ENCODE results near the gene PPP2R1B.

PPP2R1B gene

DNA sequence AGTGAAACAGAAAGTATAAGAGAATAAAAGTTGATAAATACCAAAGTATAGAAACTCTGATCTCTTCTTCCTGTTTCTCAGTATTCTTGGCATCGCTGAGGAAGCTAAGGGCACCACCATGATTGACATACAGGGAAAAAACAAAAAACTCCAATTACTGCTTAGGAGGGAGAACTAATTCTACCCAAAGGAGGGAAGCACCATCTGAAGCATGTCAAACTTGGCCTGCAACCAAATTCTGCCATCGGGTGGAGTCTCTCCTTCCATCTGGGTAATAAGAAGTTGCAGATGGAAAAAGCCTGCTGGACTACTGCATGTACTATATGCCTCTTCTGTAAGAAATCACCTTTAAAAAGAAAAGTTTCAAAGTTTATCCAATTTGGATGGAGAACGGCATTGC, 30.5 kb upstream of the PPP2R1B start:
- Histone ChIP-seq H3K27ac (ENCODE audit: low read length, poor library complexity, severe bottlenecking) (no peak overlapping the region), H4K91ac (ENCODE audit: low read length) (no peak overlapping the region), H3K4me3 (ENCODE audit: insufficient read depth in 1 of 2, low read depth in 1 of 2, low read length in 2 of 2) (peak overlapping the region in 1 of 2 experiments; percentile 32), H2BK5ac (ENCODE audit: low read depth, low read length, poor library complexity, severe bottlenecking) (no peak overlapping the region), H3K9me3 (ENCODE audit: control insufficient read depth, low read length) (no peaks in the 10 kb centered on the region), H3K79me1 (replicated peaks; ENCODE audit: low read length, poor library complexity, severe bottlenecking) (peaks cover 1% of the 10 kb centered on the region), H3K4ac (ENCODE audit: low read depth in 1 of 2, low read length in 2 of 2) (no peak overlapping the region), H2BK15ac (ENCODE audit: low read depth, poor library complexity, severe bottlenecking) (no peak overlapping the region), H2BK12ac (ENCODE audit: low read length in 2 of 2) (no peak overlapping the region), H2BK120ac (ENCODE audit: low read depth, low read length) (no peak overlapping the region), H4K8ac (ENCODE audit: low read length) (no peak overlapping the region), H3K36me3 (ENCODE audit: control insufficient read depth in 1 of 2, insufficient read depth in 2 of 2, low read depth in 1 of 2, low read length in 2 of 2) (peaks cover 6% of the 10 kb centered on the region in 2 experiments), H3K4me1 (ENCODE audit: control insufficient read depth, insufficient read depth, low read depth, low read length) (peaks cover 3% of the 10 kb centered on the region), H3K14ac (ENCODE audit: low read length in 2 of 2) (no peak overlapping the region), H3K9ac (ENCODE audit: low read length) (peak overlapping the region; percentile 42), H3K27me3 (ENCODE audit: control insufficient read depth in 1 of 2, insufficient read depth in 1 of 2, low read length in 2 of 2) (no peaks in the 10 kb centered on the region), H3K23ac (ENCODE audit: low read length in 2 of 2) (no peak overlapping the region), H2AK5ac (ENCODE audit: low read length, severe bottlenecking) (no peak overlapping the region), H3K4me2 (ENCODE audit: low read length, poor library complexity, severe bottlenecking) (no peak overlapping the region), H3K18ac (ENCODE audit: low read depth in 1 of 2, low read length in 2 of 2) (no peak overlapping the region), H2AFZ (ENCODE audit: low read depth, low read length) (no peak overlapping the region)
- 100% methylated on average over 2 of the region's 3 CpGs for WGBS
- no peak for DNase-seq

DNA sequence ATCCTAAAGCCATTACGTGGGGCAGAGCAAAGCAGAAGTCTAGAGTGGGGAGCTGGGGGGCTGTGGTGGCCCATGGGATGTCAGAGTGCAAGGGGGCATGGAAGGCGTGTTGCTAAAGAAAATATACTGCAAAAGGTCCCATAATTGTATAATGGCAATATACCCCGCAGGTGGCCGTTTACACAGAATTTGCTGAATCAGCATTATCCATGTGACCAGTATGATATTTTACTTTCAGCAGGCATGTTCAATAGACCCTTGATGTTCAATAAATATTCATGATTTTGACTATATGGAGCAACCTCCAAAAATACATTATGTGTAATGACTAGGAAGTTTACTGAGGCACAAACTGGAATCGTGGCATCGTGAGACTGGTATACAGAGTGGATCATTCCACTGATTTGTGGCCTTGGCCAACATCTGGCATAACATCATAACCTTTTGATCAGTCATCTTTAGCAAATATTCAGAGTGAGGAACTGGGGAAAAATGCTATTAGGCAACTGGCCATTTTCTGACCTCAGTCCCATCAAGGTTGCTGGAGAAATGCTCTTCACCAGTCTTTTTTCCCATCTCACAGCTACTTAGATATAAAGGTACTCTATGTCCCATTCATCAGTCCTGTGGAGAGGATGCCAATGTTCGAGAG, 29.3 kb upstream of the PPP2R1B start:
- Histone ChIP-seq H3K4me2 (ENCODE audit: low read length, poor library complexity, severe bottlenecking) (no peak overlapping the region), H3K27ac (ENCODE audit: low read length, poor library complexity, severe bottlenecking) (no peak overlapping the region), H3K9ac (ENCODE audit: low read length) (peak overlapping the region; percentile 42), H4K91ac (ENCODE audit: low read length) (no peak overlapping the region), H2BK15ac (ENCODE audit: low read depth, poor library complexity, severe bottlenecking) (no peak overlapping the region), H4K8ac (ENCODE audit: low read length) (no peak overlapping the region), H2BK5ac (ENCODE audit: low read depth, low read length, poor library complexity, severe bottlenecking) (no peak overlapping the region), H3K4me3 (ENCODE audit: insufficient read depth in 1 of 2, low read depth in 1 of 2, low read length in 2 of 2) (no peak overlapping the region), H3K4me1 (ENCODE audit: control insufficient read depth, insufficient read depth, low read depth, low read length) (peaks cover 3% of the 10 kb centered on the region), H3K79me1 (replicated peaks; ENCODE audit: low read length, poor library complexity, severe bottlenecking) (peaks cover 1% of the 10 kb centered on the region), H2AK5ac (ENCODE audit: low read length, severe bottlenecking) (no peak overlapping the region), H3K18ac (ENCODE audit: low read depth in 1 of 2, low read length in 2 of 2) (no peak overlapping the region), H2BK12ac (ENCODE audit: low read length in 2 of 2) (no peak overlapping the region), H3K4ac (ENCODE audit: low read depth in 1 of 2, low read length in 2 of 2) (no peak overlapping the region), H3K9me3 (ENCODE audit: control insufficient read depth, low read length) (no peaks in the 10 kb centered on the region), H3K14ac (ENCODE audit: low read length in 2 of 2) (no peak overlapping the region), H2BK120ac (ENCODE audit: low read depth, low read length) (no peak overlapping the region), H3K36me3 (ENCODE audit: control insufficient read depth in 1 of 2, insufficient read depth in 2 of 2, low read depth in 1 of 2, low read length in 2 of 2) (peaks cover 0 to 6% of the 10 kb centered on the region in 2 experiments), H3K23ac (ENCODE audit: low read length in 2 of 2) (no peak overlapping the region), H2AFZ (ENCODE audit: low read depth, low read length) (no peak overlapping the region), H3K27me3 (ENCODE audit: control insufficient read depth in 1 of 2, insufficient read depth in 1 of 2, low read length in 2 of 2) (no peaks in the 10 kb centered on the region)
- DNase-seq = no peak
- 93% methylated on average over 7 of the region's 7 CpGs for WGBS

DNA sequence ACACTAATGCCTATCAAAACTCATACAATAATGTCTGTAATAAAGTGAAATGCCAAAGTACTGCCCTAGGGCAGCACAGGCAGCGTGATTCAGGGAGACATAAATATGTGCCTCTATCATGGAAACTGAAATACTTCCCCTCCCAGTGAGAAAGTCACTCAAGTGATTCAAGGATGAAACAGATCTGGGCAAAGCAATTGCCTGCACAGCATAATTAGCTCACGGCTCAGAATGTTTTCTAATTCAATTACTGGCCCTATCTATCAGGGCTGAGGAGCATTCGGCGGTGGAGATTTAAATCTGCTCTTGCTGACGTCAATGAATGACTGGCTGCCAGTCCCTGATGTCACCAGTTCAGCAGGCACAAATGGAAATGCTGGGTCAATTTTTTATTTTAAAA, 27.7 kb upstream of the PPP2R1B start:
- H2AFZ ChIP-seq (ENCODE audit: low read depth, low read length) = no peak overlapping the region
- no peak overlapping the region for H3K27ac ChIP-seq (ENCODE audit: low read length, poor library complexity, severe bottlenecking)
- H2BK5ac ChIP-seq (ENCODE audit: low read depth, low read length, poor library complexity, severe bottlenecking) = no peak overlapping the region
- H3K27me3 ChIP-seq (ENCODE audit: control insufficient read depth in 1 of 2, insufficient read depth in 1 of 2, low read length in 2 of 2) = no peaks in the 10 kb centered on the region
- H3K9me3 ChIP-seq (ENCODE audit: control insufficient read depth, low read length) = no peaks in the 10 kb centered on the region
- no peak for DNase-seq
- peaks cover 1% of the 10 kb centered on the region for H3K79me1 ChIP-seq (replicated peaks; ENCODE audit: low read length, poor library complexity, severe bottlenecking)
- no peak overlapping the region for H2BK12ac ChIP-seq (ENCODE audit: low read length in 2 of 2)
- H3K4ac ChIP-seq (ENCODE audit: low read depth in 1 of 2, low read length in 2 of 2) = no peak overlapping the region
- H2BK120ac ChIP-seq (ENCODE audit: low read depth, low read length) = no peak overlapping the region
- no peak overlapping the region for H3K23ac ChIP-seq (ENCODE audit: low read length in 2 of 2)
- no peak overlapping the region for H3K18ac ChIP-seq (ENCODE audit: low read depth in 1 of 2, low read length in 2 of 2)
- 95% methylated on average over 5 of the region's 5 CpGs for whole genome bisulfite sequencing
- no peak overlapping the region for H3K14ac ChIP-seq (ENCODE audit: low read length in 2 of 2)
- no peak overlapping the region for H3K4me2 ChIP-seq (ENCODE audit: low read length, poor library complexity, severe bottlenecking)
- H3K9ac ChIP-seq (ENCODE audit: low read length) = peak overlapping the region; percentile 62
- no peak overlapping the region for H3K4me3 ChIP-seq (ENCODE audit: insufficient read depth in 1 of 2, low read depth in 1 of 2, low read length in 2 of 2)
- H3K36me3 ChIP-seq (ENCODE audit: control insufficient read depth in 1 of 2, insufficient read depth in 2 of 2, low read depth in 1 of 2, low read length in 2 of 2) = peaks cover 0 to 9% of the 10 kb centered on the region in 2 experiments
- H4K8ac ChIP-seq (ENCODE audit: low read length) = no peak overlapping the region
- no peak overlapping the region for H4K91ac ChIP-seq (ENCODE audit: low read length)
- no peak overlapping the region for H2BK15ac ChIP-seq (ENCODE audit: low read depth, poor library complexity, severe bottlenecking)
- H2AK5ac ChIP-seq (ENCODE audit: low read length, severe bottlenecking) = no peak overlapping the region
- H3K4me1 ChIP-seq (ENCODE audit: control insufficient read depth, insufficient read depth, low read depth, low read length) = peaks cover 3% of the 10 kb centered on the region

DNA sequence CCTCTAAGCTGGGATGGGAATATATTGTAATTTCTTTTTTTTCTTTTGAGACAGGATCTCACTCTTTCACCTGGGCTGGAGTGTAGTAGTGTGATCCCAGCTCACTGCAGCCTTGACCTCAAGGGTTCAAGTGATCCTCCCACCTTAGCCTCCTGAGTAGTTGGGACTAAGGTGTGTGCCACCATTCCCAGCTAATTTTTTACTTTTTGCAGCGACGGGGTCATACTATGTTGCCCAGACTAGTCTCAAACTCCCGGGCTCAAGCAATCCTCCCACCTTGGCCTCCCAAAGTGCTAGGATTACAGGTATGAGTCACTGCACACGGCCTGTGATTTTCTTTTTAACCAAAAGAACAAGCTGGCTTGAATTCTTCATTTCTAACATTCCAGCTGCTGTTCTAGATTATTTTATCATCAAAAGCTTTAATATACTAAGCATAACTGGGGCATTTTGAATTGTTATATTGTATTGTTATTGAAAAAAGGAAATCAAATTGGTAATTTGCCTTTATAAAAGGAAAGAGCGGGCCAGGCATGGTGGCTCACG, 26.8 kb upstream of the PPP2R1B start:
- Histone ChIP-seq H3K27ac (ENCODE audit: low read length, poor library complexity, severe bottlenecking) (no peak overlapping the region), H4K91ac (ENCODE audit: low read length) (no peak overlapping the region), H2BK120ac (ENCODE audit: low read depth, low read length) (no peak overlapping the region), H3K4ac (ENCODE audit: low read depth in 1 of 2, low read length in 2 of 2) (no peak overlapping the region), H3K79me1 (replicated peaks; ENCODE audit: low read length, poor library complexity, severe bottlenecking) (peaks cover 3% of the 10 kb centered on the region), H3K9me3 (ENCODE audit: control insufficient read depth, low read length) (no peaks in the 10 kb centered on the region), H3K18ac (ENCODE audit: low read depth in 1 of 2, low read length in 2 of 2) (no peak overlapping the region), H3K14ac (ENCODE audit: low read length in 2 of 2) (no peak overlapping the region), H3K4me2 (ENCODE audit: low read length, poor library complexity, severe bottlenecking) (no peak overlapping the region), H2AFZ (ENCODE audit: low read depth, low read length) (no peak overlapping the region), H2BK12ac (ENCODE audit: low read length in 2 of 2) (no peak overlapping the region), H2BK15ac (ENCODE audit: low read depth, poor library complexity, severe bottlenecking) (no peak overlapping the region), H3K27me3 (ENCODE audit: control insufficient read depth in 1 of 2, insufficient read depth in 1 of 2, low read length in 2 of 2) (no peaks in the 10 kb centered on the region), H4K8ac (ENCODE audit: low read length) (no peak overlapping the region), H3K9ac (ENCODE audit: low read length) (peak overlapping the region; percentile 17), H3K23ac (ENCODE audit: low read length in 2 of 2) (no peak overlapping the region), H2AK5ac (ENCODE audit: low read length, severe bottlenecking) (no peak overlapping the region), H3K36me3 (ENCODE audit: control insufficient read depth in 1 of 2, insufficient read depth in 2 of 2, low read depth in 1 of 2, low read length in 2 of 2) (peaks cover under 1 to 7% of the 10 kb centered on the region in 2 experiments), H3K4me1 (ENCODE audit: control insufficient read depth, insufficient read depth, low read depth, low read length) (peaks cover 3% of the 10 kb centered on the region), H3K4me3 (ENCODE audit: insufficient read depth in 1 of 2, low read depth in 1 of 2, low read length in 2 of 2) (no peak overlapping the region), H2BK5ac (ENCODE audit: low read depth, low read length, poor library complexity, severe bottlenecking) (no peak overlapping the region)
- WGBS = 96% methylated on average over 6 of the region's 6 CpGs
- DNase-seq = no peak

Measured in mesenchymal stem cell (in vitro differentiated cells and primary cell).